Ovary (tissue), 3 donors: ENCODE data around the gene C8A.

Source experiments
- CTCF ChIP-seq, 3 donors: fragments of 450-650 bp in 2 of 3; fragments of 200-600 bp in 1 of 3; IDR thresholded peaks; one replicate each; pipeline versions ENCODE4 v1.5.1 to v1.8.0; 2016 to 2022; ENCODE audit warnings: antibody characterized with exemption in 3 of 3, mild to moderate bottlenecking in 1 of 3
- POLR2A ChIP-seq: fragments of 450-650 bp; IDR thresholded peaks from one replicate; pipeline ENCODE4 v1.6.1; 2017; ENCODE audit warnings: antibody characterized with exemption, mild to moderate bottlenecking, moderate library complexity
- donor health status: DM: no; HTN: no; CAD: no.

GRCh38 chr1:56897150-56898004 lies 42.8 kb downstream of the C8A start:
- TF ChIP-seq CTCF (IDR thresholded peaks at IDR 0.05), result no peak
- TF ChIP-seq POLR2A, result no peak
